HepG2 (cell line): ENCODE measurements around the gene NTM. TPM values are rescaled to one million over a fixed set of nuclear protein-coding genes. Genes with fewer than 3 reads are reported as not detected.

Experiments
- ATAC-seq: fragments of 200-7000 bp; cut with Tn5 transposase; 3 replicates; pipeline ENCODE4 v1.9.1; 2020; ENCODE audit warnings: mild to moderate bottlenecking, moderate library complexity
- BruUV-seq: library from RNA; stranded (reverse); fragments of 400-500 nt; replicated peaks from 2 replicates; lab custom pipeline; 2021; lab: Mats Ljungman, UMichigan
- CTCF ChIA-PET: fragments of 300-600 bp; formaldehyde crosslinking; extraction: SDS; loops from one replicate; lab custom pipeline; 2021; ENCODE audit warnings: low total read pairs, inconsistent platforms, low intra/inter-chr PET ratio; lab: Yijun Ruan, JAX
- POLR2A ChIA-PET: fragments of 350-600 bp; sonication (Branson Sonifier 250); formaldehyde crosslinking; loops from one replicate; lab custom pipeline; 2020; ENCODE audit warnings: antibody characterized with exemption, inconsistent platforms; lab: Yijun Ruan, JAX
- DNase-seq: peaks from one replicate; pipeline ENCODE4 v3.0.0-alpha.2; 2015; ENCODE audit warnings: low spot score
- FAIRE-seq: peaks from 3 replicates; lab custom pipeline; 2011; peaks lifted over from hg19 to GRCh38; lab: Jason Lieb, UNC
- H2AFZ ChIP-seq: one replicate; pipeline ENCODE4 v1.6.1; 2011; ENCODE audit warnings: low read length, inconsistent platforms
- H3K27ac ChIP-seq: fragments of 300-600 bp; 3 replicates; pipeline ENCODE4 v1.8.0; 2011; ENCODE audit warnings: mixed run types, mild to moderate bottlenecking, mixed read lengths, low read length, inconsistent platforms; ENCODE audit not compliant: insufficient read depth; ENCODE audit errors: extremely low read length
- H3K27me3 ChIP-seq, 2 experiments: fragments of 200-600 bp in 1 of 2; 2 replicates in 1 of 2; 3 replicates in 1 of 2; pipeline versions ENCODE4 v1.6.0 to v1.8.0; 2011; ENCODE audit warnings: low read length in 2 of 2, mild to moderate bottlenecking in 2 of 2, moderate library complexity in 2 of 2, inconsistent platforms in 1 of 2; ENCODE audit not compliant: insufficient read depth in 2 of 2, control insufficient read depth in 1 of 2
- H3K36me3 ChIP-seq, 2 experiments: fragments of 200-600 bp in 1 of 2; replicated peaks in 1 of 2; 2 replicates in 1 of 2; 3 replicates in 1 of 2; pipeline versions ENCODE4 v1.5.1 to v1.8.0; 2011; ENCODE audit warnings: low read length in 2 of 2, inconsistent platforms in 1 of 2; ENCODE audit not compliant: insufficient read depth in 2 of 2, control insufficient read depth in 1 of 2
- H3K4me1 ChIP-seq: 2 replicates; pipeline ENCODE4 v1.5.1; 2012; ENCODE audit warnings: low read length, inconsistent platforms; ENCODE audit not compliant: insufficient read depth
- H3K4me2 ChIP-seq: 2 replicates; pipeline ENCODE4 v1.6.0; 2011; ENCODE audit warnings: low read depth, low read length, inconsistent platforms
- H3K4me3 ChIP-seq, 3 experiments: fragments of 200-600 bp in 1 of 3; sonication (generic), shearing (Covaris generic) in 1 of 3; replicated peaks in 1 of 3; 2 replicates each; pipeline ENCODE4 v1.5.1; 2011 to 2016; ENCODE audit warnings: low read length in 3 of 3, inconsistent platforms in 2 of 3, low read depth in 2 of 3, mild to moderate bottlenecking in 2 of 3, control low read depth in 1 of 3, mixed read lengths in 1 of 3; ENCODE audit not compliant: insufficient read depth in 1 of 3
- H3K79me2 ChIP-seq: one replicate; pipeline ENCODE4 v1.6.1; 2011; ENCODE audit warnings: low read length, inconsistent platforms; ENCODE audit not compliant: insufficient read depth
- H3K9ac ChIP-seq: 2 replicates; pipeline ENCODE4 v1.6.0; 2011; ENCODE audit warnings: mild to moderate bottlenecking, low read depth, low read length, inconsistent platforms; ENCODE audit not compliant: insufficient read depth
- H3K9me3 ChIP-seq: 2 replicates; pipeline ENCODE4 v1.5.1; 2012; ENCODE audit warnings: mild to moderate bottlenecking, low read length
- H4K20me1 ChIP-seq: 2 replicates; pipeline ENCODE4 v1.6.0; 2011; ENCODE audit warnings: inconsistent platforms, mild to moderate bottlenecking, low read length, moderate library complexity; ENCODE audit not compliant: insufficient read depth
- AHR ChIP-seq: IDR thresholded peaks from 2 replicates; pipeline ENCODE4 v1.6.1; 2018; ENCODE audit warnings: missing genetic modification reagents, missing compliant biosample characterization
- FOXP1 ChIP-seq, 2 experiments: fragments of 450-650 bp in 1 of 2; IDR thresholded peaks; 2 replicates each; pipeline ENCODE4 v1.6.1; 2017 to 2018; ENCODE audit warnings: antibody characterized with exemption in 1 of 2
- PAX8 ChIP-seq: sonication (generic); formaldehyde crosslinking; IDR thresholded peaks from 2 replicates; pipeline ENCODE4 v1.8.0; 2022; ENCODE audit warnings: mild to moderate bottlenecking, missing genetic modification reagents, borderline replicate concordance
- SIX1 ChIP-seq: sonication (generic); formaldehyde crosslinking; IDR thresholded peaks from 2 replicates; pipeline ENCODE4 v1.4.0; 2020; ENCODE audit warnings: missing genetic modification reagents, borderline replicate concordance
- SRSF1 ChIP-seq: fragments of 200-400 bp; formaldehyde crosslinking; optimal IDR thresholded peaks from 2 replicates; pipeline ENCODE3; 2017; ENCODE audit warnings: mild to moderate bottlenecking, low read depth, low read length, moderate library complexity
- U2AF1 ChIP-seq: fragments of 200-400 bp; formaldehyde crosslinking; optimal IDR thresholded peaks from 2 replicates; pipeline ENCODE3; 2017; ENCODE audit warnings: mild to moderate bottlenecking, low read depth, low read length
- ZFP41 ChIP-seq: sonication (generic); formaldehyde crosslinking; IDR thresholded peaks from 2 replicates; pipeline ENCODE4 v1.4.0; 2020; ENCODE audit warnings: mild to moderate bottlenecking, missing genetic modification reagents, borderline replicate concordance
- ZFP62 ChIP-seq: sonication (generic); formaldehyde crosslinking; IDR thresholded peaks from 2 replicates; pipeline ENCODE4 v1.4.0; 2020; ENCODE audit warnings: missing genetic modification reagents
- ZNF180 ChIP-seq: sonication (generic); formaldehyde crosslinking; IDR thresholded peaks from 2 replicates; pipeline ENCODE4 v1.4.0; 2020; ENCODE audit warnings: low read depth, missing genetic modification reagents, borderline replicate concordance
- ZNF552 ChIP-seq: sonication (generic); formaldehyde crosslinking; IDR thresholded peaks from 2 replicates; pipeline ENCODE4 v1.9.0; 2022; ENCODE audit warnings: missing genetic modification reagents, mild to moderate bottlenecking, borderline replicate concordance
- ZNF709 ChIP-seq: sonication (generic); formaldehyde crosslinking; IDR thresholded peaks from 2 replicates; pipeline ENCODE4 v1.5.0; 2020; ENCODE audit warnings: mild to moderate bottlenecking, missing genetic modification reagents
- ZNF775 ChIP-seq: sonication (generic); formaldehyde crosslinking; IDR thresholded peaks from 2 replicates; pipeline ENCODE4 v1.4.0; 2020; ENCODE audit warnings: missing genetic modification reagents, mild to moderate bottlenecking, moderate library complexity, borderline replicate concordance
- WGBS: methylation state at CpG from one replicate; pipeline ENCODE4 v1.1.6; 2017; ENCODE audit warnings: low lambda C conversion rate; 5-methylcytosine and 5-hydroxymethylcytosine counted together
- in situ Hi-C: cut with HindIII; loops from 2 replicates; pipeline ENCODE4 v1.10.0; 2017; ENCODE audit warnings: low pct_unique_long_range_greater_than_20kb; ENCODE audit not compliant: extremely low pct_ligation_motif_present
- intact Hi-C: fragments of 100-400 bp; cut with micrococcal nuclease; formaldehyde crosslinking; loops from one replicate; pipeline ENCODE4 v1.10.0; 2022; ENCODE audit not compliant: unreplicated experiment
- polyA plus RNA-seq, 8 experiments: library from polyadenylated mRNA; depleted of rRNA in 3 of 8; stranded (reverse) in 7 of 8; unstranded in 1 of 8; fragments of >200 nt; fragmentation: Illumina TruSeq in 4 of 8; extraction: Trizol in 4 of 8; gene quantifications; 2 replicates each; pipeline versions ENCODE4 v1.2.1 to v1.2.3, GENCODE V29; 2011 to 2016; ENCODE audit warnings: low read depth in 4 of 8, missing spikeins in 1 of 8, mixed read lengths in 1 of 8; ENCODE audit not compliant: insufficient read depth in 1 of 8
- total RNA-seq, 5 experiments: library from RNA; depleted of rRNA; stranded (reverse); fragments of >200 nt; fragmentation: Illumina TruSeq; extraction: Trizol; gene quantifications; 2 replicates each; pipeline ENCODE4 v1.2.3, GENCODE V29; 2016; ENCODE audit warnings: low read depth in 1 of 5
- TF ChIP-seq, protein P1 (sequence below): sonication (generic); formaldehyde crosslinking; IDR thresholded peaks from 2 replicates; pipeline ENCODE4 v1.8.0; 2022; ENCODE audit warnings: mild to moderate bottlenecking, missing genetic modification reagents, borderline replicate concordance
- TF ChIP-seq, protein P2 (sequence below), 2 experiments: sonication (generic) in 1 of 2; formaldehyde crosslinking in 1 of 2; IDR thresholded peaks; 2 replicates each; pipeline versions ENCODE4 v1.4.0 to v1.6.1; 2016 to 2020; ENCODE audit warnings: borderline replicate concordance in 1 of 2, low read depth in 1 of 2, mild to moderate bottlenecking in 1 of 2, missing genetic modification reagents in 1 of 2
- TF ChIP-seq, protein P3 (sequence below), 2 experiments: IDR thresholded peaks; 2 replicates each; pipeline ENCODE4 v1.6.1; 2011 to 2012; ENCODE audit warnings: low read length in 2 of 2, borderline replicate concordance in 1 of 2, low read depth in 1 of 2, mild to moderate bottlenecking in 1 of 2, moderate library complexity in 1 of 2

Gene NTM
- total and polyA plus RNA-seq, 2 of the 13 experiments (the other 11 are each of a cell fraction or from before 2014, with no cell fraction given) = not detected

DNA sequence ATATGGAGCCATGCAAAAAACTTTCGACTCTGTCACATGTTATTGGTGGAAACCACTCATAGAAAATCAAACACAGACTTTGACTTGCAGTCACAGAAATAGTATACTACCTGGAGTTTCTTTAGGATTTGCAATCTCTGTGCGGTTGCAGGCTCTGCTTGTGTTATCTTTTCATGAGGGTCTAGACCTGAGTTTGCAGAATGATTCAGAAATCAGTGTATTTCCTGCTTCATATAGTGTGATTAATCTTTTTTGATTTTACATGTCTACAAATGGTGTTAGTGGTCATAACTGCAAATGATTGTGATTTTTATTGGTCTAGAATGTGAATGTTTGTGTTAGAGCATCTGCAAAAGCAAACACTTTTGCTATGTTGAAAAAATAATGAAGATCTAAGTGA lies 690.2 kb downstream of the NTM start:
- TF ChIP-seq ZNF552 (CRISPR knock-in tag) = no peak
- no peak for TF ChIP-seq ZNF775
- TF ChIP-seq SRSF1 = no peak
- TF ChIP-seq, protein P1, sequence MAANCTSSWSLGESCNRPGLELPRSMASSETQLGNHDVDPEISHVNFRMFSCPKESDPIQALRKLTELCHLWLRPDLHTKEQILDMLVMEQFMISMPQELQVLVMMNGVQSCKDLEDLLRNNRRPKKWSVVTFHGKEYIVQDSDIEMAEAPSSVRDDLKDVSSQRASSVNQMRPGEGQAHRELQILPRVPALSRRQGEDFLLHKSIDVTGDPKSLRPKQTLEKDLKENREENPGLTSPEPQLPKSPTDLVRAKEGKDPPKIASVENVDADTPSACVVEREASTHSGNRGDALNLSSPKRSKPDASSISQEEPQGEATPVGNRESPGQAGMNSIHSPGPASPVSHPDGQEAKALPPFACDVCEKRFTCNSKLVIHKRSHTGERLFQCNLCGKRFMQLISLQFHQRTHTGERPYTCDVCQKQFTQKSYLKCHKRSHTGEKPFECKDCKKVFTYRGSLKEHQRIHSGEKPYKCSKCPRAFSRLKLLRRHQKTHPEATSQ = no peak
- no peak for TF ChIP-seq ZFP41 (CRISPR knock-in tag)
- TF ChIP-seq U2AF1 = no peak
- no peak for TF ChIP-seq ZNF709 (CRISPR knock-in tag)
- TF ChIP-seq, protein P2, sequence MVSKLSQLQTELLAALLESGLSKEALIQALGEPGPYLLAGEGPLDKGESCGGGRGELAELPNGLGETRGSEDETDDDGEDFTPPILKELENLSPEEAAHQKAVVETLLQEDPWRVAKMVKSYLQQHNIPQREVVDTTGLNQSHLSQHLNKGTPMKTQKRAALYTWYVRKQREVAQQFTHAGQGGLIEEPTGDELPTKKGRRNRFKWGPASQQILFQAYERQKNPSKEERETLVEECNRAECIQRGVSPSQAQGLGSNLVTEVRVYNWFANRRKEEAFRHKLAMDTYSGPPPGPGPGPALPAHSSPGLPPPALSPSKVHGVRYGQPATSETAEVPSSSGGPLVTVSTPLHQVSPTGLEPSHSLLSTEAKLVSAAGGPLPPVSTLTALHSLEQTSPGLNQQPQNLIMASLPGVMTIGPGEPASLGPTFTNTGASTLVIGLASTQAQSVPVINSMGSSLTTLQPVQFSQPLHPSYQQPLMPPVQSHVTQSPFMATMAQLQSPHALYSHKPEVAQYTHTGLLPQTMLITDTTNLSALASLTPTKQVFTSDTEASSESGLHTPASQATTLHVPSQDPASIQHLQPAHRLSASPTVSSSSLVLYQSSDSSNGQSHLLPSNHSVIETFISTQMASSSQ (IDR thresholded peaks at IDR 0.05; ENCODE audit: low read depth) = no peak
- TF ChIP-seq, protein P2 (CRISPR knock-in tag; IDR thresholded peaks at IDR 0.05; ENCODE audit: borderline replicate concordance) = no peak
- no peak for TF ChIP-seq ZFP62 (CRISPR knock-in tag)
- no peak for TF ChIP-seq ZNF180 (CRISPR knock-in tag)
- no peak for TF ChIP-seq AHR (CRISPR knock-in tag)
- no peak for TF ChIP-seq PAX8 (CRISPR knock-in tag)
- TF ChIP-seq FOXP1 (IDR thresholded peaks at IDR 0.05) = no peak
- TF ChIP-seq FOXP1 (CRISPR knock-in tag; IDR thresholded peaks at IDR 0.05) = no peak
- TF ChIP-seq, protein P3, sequence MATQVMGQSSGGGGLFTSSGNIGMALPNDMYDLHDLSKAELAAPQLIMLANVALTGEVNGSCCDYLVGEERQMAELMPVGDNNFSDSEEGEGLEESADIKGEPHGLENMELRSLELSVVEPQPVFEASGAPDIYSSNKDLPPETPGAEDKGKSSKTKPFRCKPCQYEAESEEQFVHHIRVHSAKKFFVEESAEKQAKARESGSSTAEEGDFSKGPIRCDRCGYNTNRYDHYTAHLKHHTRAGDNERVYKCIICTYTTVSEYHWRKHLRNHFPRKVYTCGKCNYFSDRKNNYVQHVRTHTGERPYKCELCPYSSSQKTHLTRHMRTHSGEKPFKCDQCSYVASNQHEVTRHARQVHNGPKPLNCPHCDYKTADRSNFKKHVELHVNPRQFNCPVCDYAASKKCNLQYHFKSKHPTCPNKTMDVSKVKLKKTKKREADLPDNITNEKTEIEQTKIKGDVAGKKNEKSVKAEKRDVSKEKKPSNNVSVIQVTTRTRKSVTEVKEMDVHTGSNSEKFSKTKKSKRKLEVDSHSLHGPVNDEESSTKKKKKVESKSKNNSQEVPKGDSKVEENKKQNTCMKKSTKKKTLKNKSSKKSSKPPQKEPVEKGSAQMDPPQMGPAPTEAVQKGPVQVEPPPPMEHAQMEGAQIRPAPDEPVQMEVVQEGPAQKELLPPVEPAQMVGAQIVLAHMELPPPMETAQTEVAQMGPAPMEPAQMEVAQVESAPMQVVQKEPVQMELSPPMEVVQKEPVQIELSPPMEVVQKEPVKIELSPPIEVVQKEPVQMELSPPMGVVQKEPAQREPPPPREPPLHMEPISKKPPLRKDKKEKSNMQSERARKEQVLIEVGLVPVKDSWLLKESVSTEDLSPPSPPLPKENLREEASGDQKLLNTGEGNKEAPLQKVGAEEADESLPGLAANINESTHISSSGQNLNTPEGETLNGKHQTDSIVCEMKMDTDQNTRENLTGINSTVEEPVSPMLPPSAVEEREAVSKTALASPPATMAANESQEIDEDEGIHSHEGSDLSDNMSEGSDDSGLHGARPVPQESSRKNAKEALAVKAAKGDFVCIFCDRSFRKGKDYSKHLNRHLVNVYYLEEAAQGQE (IDR thresholded peaks at IDR 0.05; ENCODE audit: borderline replicate concordance in 1 of 2, low read depth in 1 of 2, low read length in 2 of 2) = no peak
- TF ChIP-seq SIX1 (CRISPR knock-in tag) = no peak
- TF ChIP-seq, all 625 proteins: peak for 0
- no peak overlapping the region for H3K27ac ChIP-seq
- no peaks in the 10 kb centered on the region for H4K20me1 ChIP-seq
- H3K36me3 ChIP-seq = no peaks in the 10 kb centered on the region
- no peak overlapping the region for H2AFZ ChIP-seq
- no peaks in the 10 kb centered on the region for H3K4me1 ChIP-seq
- intact Hi-C loops = no loop called here
- no peaks in the 10 kb centered on the region; the same call in 1 of the 2 replicates for H3K9me3 ChIP-seq
- ChIA-PET CTCF (no interaction called here), POLR2A (no interaction called here)
- FAIRE-seq (no peak), DNase-seq (no peak), ATAC-seq (no peak)
- no peak overlapping the region for H3K4me2 ChIP-seq
- H3K4me3 ChIP-seq = no peak overlapping the region
- no peaks in the 10 kb centered on the region for H3K79me2 ChIP-seq
- 0% methylated on average over 2 of the region's 2 CpGs for WGBS
- in situ Hi-C loops = no loop called here
- no TSS peak for BruUV-seq
- no peak overlapping the region for H3K9ac ChIP-seq
- H3K27me3 ChIP-seq = no peaks in the 10 kb centered on the region
